GM19468 (cell line): Measurements from ENCODE around the gene U2SURP.
"Not testable (repeated sequence)": the region's sequence is repeated elsewhere in the genome, so short reads cannot be mapped to it uniquely, and the experiment has no call there.

ENCODE experiments used
- ATAC-seq: cut with Tn5 transposase; IDR thresholded peaks from one replicate; pipeline ENCODE4 v1.9.1; 2021; ENCODE audit warnings: mild to moderate bottlenecking, moderate library complexity, moderate number of reproducible peaks; ENCODE audit not compliant: unreplicated experiment; ENCODE audit errors: extremely low read depth

U2SURP gene

DNA sequence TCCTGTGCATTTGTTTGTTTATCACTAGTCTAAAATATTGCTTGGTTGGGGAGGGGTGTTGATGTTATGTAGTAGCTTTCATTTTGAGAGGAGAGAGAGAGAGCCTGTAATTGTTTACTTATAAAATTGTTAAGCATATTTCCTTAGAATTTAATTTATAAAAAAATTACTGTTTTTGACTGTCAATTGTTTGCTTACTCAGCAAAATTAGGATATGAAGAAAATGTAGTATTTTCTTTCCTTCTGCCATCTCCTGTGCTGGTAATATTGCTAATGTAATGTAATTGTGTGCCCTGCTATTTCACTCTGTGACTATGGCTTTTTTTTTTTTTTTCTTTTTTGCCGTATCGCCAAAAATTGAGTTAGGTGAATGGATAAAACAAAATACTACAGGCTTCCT, 3.5 kb downstream of the U2SURP start:
- ATAC-seq: no peak

- no peak for ATAC-seq
These were observed 8.7 kb downstream of the U2SURP start for GRCh38 chr3:143010024-143010423.

- no peak for ATAC-seq
These were observed 10.3 kb downstream of the U2SURP start for GRCh38 chr3:143011705-143012104.

DNA sequence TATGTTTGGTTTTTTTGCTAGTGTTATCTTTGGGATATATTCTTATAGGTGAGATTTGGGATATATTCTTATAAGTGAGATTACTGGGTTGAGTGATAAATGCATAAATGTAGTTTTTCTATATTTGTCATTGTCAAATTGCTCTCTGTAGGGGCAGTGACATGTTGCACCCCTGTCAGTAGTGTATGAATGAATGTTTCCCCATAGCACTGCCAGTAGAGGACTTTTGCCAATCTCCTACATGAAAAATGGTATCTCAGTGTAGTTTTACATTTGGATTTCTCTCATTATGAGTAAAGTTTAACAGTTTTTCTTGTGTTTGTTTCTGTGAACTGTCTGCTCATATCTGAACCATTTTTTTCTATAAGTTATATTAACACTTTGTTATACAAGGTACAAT, 13.6 kb downstream of the U2SURP start:
- ATAC-seq: no peak

DNA sequence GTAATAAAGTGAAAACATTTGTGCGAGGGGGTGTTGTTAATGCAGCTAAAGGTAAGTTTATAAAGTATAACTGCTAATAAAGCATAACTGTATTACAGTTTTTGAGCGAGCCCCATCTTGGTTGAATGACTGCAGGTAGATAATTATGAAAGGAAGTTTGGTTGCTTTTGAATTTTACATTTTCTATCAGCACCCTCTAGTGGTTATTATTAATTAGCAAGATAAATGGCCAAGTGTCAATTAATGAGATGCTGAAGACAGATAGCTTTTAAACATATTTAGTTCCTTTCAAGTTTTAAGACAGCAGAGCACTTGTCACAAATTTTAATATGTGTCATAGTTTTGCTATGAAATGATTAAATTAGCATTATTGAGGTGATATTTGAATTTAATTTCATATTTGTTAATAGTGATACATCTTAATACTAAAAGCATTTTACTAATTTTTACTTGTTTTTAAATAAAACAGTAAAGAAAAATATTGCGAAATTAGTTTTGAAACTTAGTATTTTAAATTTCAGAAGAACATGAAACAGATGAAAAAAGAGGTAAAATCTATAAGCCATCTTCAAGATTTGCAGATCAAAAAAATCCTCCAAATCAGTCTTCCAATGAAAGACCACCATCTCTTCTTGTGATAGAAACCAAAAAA, 15.1 kb downstream of the U2SURP start:
- no peak for ATAC-seq

DNA sequence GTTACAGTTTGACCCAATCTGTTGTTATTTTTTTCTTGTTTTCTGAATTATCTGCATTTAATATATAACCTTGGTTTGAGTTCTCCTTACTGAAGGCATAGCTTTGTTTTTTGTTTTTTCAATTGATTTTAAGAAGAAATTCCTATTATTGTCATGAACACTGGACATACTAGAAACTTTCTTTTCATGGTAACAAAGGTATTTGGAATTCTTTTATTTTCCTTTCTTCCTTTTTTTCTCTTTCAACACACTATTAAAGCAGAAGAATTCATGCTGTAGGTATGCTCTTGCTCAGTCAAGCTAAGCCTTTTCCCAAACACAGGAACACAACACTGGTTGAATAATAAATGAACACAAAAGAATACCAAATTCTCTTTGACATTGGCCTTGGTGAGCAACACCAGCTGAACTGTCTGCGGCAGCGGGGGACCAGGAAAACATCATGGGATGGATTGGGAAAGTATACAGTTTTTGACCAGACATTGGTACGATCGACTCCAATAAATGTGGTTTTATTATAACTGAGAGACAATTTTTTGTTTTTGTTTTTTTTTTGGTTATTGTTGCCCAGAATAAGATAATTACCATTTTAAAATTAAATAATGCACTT, 23.1 kb downstream of the U2SURP start:
- ATAC-seq: no peak

- no peak for ATAC-seq
These were observed 30.0 kb downstream of the U2SURP start for GRCh38 chr3:143031327-143031726.

DNA sequence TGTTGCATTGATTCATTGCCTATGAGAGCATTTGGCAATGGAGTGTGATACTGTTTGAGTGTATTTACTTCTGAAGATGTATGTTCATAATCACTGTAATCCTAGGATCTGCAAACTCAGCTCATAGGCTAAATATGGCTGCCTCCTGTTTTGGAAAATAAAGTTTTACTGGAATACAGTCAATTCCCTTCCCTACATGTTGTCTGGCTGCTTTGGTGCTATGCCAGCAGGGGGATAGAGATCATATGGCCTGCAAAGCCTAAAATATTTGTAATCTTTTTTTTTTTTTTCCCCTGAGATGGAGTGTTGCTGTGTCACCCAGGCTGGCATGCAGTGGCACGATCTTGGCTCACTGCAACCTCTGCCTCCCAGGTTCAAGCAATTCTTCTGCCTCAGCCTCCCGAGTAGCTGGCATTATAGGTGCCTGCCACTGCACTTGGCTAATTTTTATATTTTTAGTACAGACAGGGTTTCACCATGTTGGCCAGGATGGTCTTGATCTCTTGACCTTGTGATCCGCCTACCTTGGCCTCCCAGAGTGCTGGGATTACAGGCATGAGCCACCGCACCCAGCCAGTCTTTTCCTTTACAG, 30.5 kb downstream of the U2SURP start:
- not testable (repeated sequence) for ATAC-seq

DNA sequence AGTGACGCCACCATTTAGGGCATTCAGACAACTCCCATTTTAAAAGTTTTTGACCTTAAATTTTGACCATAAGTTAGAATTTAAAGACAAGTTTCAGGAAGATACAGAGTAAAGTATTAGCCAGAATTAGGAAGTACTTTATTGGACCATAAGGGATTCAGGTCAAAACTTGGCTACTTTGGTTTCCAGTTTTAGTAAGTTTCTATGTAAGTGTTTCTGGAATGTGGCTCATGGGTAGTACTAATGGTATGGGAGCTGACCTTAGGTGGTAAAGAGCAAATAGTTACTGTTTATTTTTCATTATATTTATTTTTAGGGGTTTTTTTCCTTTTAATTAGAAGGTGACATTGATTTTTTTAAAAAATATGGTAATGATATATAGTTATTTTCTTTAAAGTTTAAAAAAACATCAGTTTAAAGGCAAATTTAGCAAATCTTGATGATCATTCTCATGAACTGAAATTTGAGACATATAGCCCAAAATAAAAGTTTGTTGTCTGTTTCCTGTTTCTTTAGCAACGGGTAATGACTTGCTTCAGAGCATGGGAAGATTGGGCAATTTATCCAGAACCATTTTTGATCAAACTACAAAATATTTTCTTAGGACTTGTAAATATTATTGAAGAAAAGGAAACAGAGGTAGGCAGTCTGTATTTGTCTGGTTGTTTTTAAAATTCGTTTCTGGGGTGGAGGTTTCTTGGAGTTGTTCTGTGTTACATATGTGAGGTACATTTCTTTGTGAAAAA, 34.3 kb downstream of the U2SURP start:
- no peak for ATAC-seq

- ATAC-seq: no peak
These were observed 35.2 kb downstream of the U2SURP start for GRCh38 chr3:143036557-143036956.

DNA sequence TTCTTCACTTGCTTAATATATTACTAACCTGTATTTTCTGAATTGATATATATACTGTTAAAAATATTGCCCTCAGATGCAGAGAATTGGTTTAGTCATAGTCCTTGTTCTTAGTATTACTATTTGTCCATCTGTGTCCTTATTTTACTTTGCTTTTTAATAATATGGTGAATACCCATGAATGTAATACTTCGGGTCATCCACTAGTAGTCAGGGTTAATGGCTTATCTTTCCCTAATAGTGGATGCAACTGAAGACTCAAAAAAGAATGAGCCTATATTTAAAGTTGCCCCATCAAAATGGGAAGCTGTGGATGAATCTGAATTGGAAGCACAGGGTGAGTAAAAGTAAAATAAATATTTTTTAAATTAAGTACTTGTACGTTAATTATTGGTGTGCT, 36.5 kb downstream of the U2SURP start:
- ATAC-seq: no peak

DNA sequence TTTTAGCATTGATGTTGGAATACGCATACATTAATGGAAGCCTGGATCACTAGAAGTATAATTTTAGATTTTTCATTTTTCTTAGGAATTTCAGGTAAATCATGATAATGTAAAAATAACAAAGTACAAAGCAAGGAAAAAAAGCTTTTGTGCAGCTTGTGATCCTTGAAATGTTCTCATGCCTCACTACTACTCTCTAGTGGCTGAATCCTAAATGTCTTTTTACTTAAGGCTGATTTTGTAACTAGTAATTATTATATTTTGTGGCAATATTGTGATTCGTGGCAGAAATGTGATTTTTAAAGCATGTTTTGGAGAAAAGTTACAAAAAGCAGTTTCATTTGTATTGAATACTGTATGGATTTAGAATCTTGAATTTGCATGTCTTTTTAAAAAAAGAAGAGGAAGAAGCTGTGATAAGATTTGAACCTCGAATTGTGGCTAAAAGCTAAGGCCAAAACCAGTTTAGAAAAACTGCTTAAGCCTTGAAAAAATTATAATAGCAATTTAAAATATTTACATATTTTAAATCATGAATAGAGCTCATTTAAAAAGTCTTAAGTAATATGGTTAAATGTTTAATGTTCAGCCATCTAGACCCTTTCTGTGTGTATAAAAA, 39.0 kb downstream of the U2SURP start:
- no peak for ATAC-seq

DNA sequence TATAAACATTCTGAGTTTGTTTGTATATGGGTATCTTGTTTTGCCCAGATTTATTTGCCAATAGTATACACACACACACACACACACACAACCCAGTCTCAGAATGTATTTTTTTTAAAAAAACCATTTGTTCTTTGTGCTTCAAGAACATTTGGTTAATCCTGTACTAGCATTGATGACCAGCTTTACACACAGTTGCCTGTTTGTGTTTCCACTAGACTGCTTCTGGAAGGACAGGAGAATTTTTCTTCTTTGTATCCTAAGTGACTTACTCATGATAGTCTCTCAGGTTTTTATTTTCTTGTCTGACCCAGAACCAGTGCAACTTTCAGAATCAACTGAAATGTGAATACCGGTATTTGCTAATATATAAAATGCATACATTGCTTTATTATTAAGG, 40.5 kb downstream of the U2SURP start:
- no peak for ATAC-seq

- no peak for ATAC-seq
These were observed 44.3 kb downstream of the U2SURP start for GRCh38 chr3:143045639-143046038.

DNA sequence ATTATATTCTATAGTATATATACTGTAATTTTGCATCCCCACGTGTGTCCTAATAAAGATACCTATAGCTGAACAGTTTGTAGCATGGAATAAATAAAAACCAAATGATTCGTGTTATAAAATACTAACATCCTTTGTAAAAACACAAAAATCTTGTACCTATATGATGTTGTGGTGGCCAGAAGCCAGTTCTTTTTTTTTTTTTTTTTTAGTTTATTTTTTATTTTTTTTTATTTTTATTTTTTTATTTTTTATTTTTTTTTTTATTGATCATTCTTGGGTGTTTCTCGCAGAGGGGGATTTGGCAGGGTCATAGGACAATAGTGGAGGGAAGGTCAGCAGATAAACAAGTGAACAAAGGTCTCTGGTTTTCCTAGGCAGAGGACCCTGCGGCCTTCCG, 44.7 kb downstream of the U2SURP start:
- ATAC-seq: not testable (repeated sequence)

DNA sequence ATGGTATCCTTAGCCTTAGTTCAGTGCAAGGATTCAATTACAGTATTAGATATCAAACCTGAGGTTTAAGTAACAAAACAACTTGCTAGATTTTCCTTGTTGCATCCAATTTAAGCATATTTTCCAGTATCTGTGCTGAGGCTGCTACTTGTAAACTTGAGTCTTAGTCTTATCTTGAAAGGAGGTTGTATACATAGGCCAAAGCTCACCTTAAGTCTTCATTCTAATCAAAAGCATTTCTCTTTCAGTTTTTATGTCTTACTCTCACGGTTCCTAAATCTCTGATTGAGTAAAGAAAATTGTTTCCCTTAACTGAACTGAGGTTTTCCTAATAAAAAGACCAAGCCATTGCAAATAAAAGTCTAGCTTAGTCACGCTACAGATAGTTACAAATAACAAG, 52.6 kb downstream of the U2SURP start:
- no peak for ATAC-seq

GRCh38 chr3:143056372-143056771, 55.0 kb downstream of the U2SURP start:
- ATAC-seq: no peak

- peak; percentile 86 for ATAC-seq
These were observed 59.5 kb downstream of the U2SURP start for GRCh38 chr3:143060906-143061305.

DNA sequence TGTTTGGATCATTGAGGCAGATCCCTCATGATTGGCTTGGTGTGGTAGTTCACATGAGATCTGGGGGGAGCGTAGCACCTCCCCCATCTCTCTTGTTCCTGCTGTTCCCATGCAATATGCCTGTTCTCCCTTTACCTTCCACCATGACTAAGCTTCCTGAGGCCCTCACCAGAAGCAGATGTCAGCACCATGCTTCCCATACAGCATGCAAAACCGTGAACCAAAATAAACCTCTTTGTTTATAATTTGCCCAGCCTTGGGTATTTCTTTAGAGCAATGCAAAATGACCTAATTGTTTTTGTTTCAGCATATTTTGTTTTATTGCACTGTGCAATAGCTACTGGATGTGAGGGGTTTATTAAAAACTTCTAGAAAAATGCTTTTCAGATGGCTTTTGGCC, 61.6 kb downstream of the U2SURP start:
- ATAC-seq: no peak

DNA sequence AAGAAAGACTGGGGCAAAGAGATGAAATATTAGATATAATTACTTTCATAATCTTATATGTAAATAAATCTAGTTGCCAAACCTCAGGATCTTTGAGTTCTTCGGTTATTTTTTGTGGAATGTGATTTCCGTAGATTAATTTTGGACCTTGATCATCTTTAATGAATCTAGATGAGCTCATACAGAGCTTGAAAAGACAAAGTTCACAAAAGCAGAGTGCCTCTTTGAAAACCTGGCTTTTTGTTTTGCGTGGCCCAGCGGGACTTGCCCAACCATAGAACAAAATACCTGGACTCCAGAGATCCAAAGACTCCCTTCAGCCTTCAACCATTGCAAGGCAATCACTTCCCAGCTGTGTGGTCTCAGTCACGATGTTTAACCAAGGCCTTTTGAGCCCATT, 63.4 kb downstream of the U2SURP start:
- ATAC-seq: no peak

DNA sequence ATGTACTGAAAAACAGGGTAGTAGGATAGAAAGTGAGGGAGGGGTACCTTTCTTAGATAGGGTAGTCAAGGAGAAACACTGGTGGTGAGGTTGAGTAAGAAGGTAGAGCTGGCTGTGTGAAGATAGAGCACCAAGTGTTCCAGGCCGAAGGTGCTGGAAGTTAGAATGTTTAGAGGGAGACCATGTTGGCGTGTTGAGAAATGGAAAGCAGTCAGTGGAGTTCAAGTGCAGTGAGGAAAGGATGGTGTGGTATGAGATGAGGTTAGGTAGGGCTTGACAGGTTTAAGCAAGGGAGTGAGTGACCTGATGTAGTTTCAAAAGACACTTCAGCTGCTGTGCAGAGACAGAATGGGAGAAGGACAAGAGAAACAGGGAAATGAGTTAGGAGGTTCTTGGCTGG, 64.0 kb downstream of the U2SURP start:
- ATAC-seq: no peak
